SH-SY5Y (cell line): ENCODE measurements around the gene APH1B.

ENCODE experiments used
- GATA2 ChIP-seq: IDR thresholded peaks from 2 replicates; pipeline ENCODE4 v1.6.1; 2011; ENCODE audit warnings: mild to moderate bottlenecking, low read depth, low read length
- GATA3 ChIP-seq: IDR thresholded peaks from 2 replicates; pipeline ENCODE4 v1.6.1; 2011; ENCODE audit warnings: low read depth, mild to moderate bottlenecking, low read length, moderate library complexity

DNA sequence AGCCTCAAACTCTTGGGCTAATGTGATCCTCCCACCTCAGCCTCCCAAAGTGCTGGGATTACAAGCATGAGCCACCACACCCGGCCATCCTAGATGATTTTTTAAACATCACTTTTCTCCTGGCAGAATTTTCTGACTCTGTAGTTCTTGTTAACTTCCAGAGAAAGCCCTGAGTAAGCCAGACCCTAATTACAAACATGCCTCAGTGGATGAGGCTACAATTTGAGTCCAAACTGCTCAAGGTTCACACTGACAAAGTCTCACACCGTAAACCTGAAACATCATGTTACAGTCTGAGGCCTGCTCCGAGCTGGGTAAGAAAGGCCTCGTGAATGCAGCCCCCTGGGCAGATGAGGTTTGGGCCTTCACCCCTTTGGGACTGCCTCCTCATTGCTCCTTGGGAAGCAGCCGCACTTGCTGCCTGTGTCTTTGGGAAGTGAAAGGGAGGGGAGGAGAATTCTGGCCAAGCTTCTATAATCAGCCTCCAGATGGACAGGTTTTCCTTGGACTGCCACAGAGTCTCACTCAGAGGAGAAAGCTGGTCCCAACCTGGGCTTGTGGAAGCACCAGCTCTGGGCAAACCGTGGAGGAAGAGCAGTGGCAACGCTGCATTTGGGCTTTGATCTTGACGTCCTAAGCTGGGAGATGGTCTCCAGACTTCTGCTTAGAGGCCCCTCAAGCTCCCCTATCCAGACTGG is 58.3 kb downstream of the APH1B start:
- TF ChIP-seq GATA3 (no peak), GATA2 (no peak)
